HG02763 (cell line): ENCODE measurements around the gene ACIN1.
"Not testable (repeated sequence)": the region's sequence is repeated elsewhere in the genome, so short reads cannot be mapped to it uniquely, and the experiment has no call there.

Experiments used
- ATAC-seq: cut with Tn5 transposase; IDR thresholded peaks from one replicate; pipeline ENCODE4 v1.9.1; 2021; ENCODE audit warnings: mild to moderate bottlenecking, moderate library complexity; ENCODE audit not compliant: unreplicated experiment

ACIN1 gene

DNA sequence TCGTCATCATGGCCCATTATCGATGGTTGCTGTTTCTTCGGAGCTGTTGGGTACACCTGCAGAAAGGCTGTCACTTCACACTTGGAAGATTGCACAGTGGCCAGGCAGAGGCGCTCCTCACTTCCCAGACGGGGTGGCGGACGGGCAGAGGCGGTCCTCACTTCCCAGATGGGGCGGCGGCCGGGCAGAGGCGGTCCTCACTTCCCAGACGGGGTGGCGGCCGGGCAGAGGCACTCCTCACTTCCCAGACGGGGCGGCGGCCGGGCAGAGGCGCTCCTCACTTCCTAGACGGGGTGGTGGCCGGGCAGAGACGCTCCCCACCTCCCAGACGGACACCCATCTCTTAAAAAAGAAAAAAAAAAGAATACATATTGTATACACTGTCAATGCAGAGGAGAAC is 13.2 kb upstream of the ACIN1 start:
- not testable (repeated sequence) for ATAC-seq

DNA sequence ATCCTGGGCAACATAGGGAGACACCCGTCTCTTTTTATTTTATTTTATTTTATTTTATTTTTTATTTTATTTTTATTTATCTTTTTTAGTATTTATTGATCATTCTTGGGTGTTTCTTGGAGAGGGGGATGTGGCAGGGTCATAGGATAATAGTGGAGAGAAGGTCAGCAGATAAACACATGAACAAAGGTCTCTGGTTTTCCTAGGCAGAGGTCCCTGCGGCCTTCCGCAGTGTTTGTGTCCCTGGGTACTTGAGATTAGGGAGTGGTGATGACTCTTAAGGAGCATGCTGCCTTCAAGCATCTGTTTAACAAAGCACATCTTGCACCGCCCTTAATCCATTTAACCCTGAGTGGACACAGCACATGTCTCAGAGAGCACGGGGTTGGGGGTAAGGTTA is 12.7 kb upstream of the ACIN1 start:
- not testable (repeated sequence) for ATAC-seq

- ATAC-seq = no peak
These were observed 11.8 kb upstream of the ACIN1 start for GRCh38 chr14:23106747-23107045.

- ATAC-seq = no peak
These were observed 10.4 kb upstream of the ACIN1 start for GRCh38 chr14:23105348-23105824.

DNA sequence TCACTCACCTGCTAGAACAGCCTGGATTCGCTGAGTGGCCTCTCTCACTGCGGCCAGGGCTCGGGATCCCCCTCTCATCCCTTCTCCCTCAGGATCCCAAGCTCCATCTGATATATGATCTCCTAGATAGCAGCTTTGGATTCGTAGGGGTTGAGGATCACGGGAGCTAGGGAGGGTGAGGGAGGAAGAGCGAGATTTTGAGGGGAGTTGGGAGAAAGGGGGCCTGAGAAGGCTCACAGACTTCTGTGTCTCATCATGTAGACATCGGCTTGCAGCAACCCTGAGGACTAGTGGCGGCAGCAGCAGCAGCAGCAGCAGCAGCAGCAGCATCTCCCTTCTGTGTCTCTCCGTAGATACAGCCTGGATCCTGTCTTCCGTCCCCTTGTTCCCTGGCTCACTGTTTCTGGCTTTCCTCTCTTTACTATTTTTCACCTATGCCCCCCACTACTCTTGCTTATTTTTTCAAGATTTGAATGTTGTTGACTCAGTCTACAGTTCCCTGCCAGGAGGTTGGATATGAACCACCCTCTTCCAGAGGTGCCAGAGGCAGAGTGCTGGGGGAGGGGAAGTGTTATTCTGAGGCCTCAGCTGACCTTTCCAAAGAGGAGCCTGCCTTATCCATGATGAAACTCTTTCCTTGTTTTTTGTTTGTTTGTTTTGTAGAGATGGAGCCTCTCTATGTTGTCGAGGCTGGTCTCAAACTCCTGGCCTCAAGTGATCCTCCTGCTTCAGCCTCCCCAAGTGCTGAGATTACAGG is 9.8 kb upstream of the ACIN1 start, which contains the start of gene CIROP:
CIROP (minus strand) TSS at position 399 of the 757 bp plus-strand sequence; CDS start at position 330, 69 bp downstream.
- no peak for ATAC-seq

GRCh38 chr14:23104070-23104590 is 9.2 kb upstream of the ACIN1 start:
- no peak for ATAC-seq

DNA sequence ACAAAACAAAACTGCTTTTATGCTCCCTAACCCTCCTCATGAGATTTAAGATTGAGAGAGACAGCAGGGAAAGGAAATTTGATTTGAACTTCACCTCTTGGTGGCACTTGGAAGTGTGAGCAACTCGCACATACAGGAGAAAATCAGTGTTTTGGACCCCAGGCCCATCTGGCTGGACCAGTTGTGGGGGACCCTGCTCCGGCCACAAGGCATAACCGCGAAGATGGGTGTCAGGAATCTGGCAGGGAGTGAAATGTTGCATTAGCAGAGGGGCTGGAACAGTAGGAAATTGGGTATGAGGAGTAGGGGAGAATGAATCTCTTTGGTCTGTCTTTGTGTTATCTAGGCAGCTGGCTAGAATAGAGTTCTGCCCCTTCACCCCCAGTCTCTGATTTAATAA is 8.6 kb upstream of the ACIN1 start:
- ATAC-seq = no peak

DNA sequence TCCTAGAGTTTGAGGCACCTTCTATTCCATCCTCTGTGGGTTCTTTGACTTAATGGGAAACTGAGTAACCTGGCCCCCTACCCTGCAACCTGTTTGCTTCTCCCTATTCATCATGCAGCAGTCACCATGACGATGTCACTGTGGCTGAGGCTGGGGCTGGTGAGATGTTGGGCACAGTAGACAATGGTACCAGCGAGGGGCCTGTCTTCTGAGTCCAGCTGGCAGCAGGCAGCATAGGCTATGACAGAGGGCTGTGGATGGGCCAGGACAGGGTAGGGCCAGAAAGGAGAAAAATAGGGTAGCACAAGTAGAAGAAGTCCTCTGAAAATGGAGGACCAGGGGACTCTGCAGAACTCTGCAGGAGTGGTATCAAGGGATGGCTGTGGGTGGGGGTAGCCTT is 7.9 kb upstream of the ACIN1 start:
- no peak for ATAC-seq

DNA sequence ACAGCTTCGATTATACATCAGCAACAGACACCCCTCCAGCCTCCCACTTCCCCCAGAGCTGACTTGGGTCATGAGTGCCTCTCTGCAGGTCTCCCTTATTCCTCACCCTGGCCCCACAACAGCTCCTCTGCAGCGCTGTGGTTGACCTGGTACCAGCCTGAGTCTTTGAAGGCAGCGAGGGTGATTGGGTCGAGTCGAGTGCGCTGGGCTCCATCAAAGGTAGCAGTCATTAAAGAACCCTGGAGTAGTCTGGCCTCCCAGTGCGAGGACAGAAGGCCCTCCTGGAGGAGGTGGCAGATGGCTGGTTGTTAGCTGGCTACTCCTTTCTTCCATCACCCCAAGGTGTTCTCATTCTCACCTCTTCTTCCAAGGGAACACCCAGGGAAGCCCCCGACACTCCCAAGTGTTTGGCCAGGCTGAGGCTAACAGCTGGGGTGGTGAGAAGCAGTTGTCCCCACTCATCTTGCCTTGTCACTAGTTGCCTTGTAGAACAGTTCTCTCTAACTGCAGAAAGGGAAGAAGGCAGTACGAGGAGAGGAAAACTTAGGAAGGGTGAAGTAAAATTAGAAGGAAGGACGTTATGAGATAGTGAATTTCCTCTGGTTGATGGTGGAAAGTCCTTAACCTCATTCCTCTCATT is 7.2 kb upstream of the ACIN1 start:
- no peak for ATAC-seq

- ATAC-seq = no peak
These were observed 6.5 kb upstream of the ACIN1 start for GRCh38 chr14:23101213-23101970.

DNA sequence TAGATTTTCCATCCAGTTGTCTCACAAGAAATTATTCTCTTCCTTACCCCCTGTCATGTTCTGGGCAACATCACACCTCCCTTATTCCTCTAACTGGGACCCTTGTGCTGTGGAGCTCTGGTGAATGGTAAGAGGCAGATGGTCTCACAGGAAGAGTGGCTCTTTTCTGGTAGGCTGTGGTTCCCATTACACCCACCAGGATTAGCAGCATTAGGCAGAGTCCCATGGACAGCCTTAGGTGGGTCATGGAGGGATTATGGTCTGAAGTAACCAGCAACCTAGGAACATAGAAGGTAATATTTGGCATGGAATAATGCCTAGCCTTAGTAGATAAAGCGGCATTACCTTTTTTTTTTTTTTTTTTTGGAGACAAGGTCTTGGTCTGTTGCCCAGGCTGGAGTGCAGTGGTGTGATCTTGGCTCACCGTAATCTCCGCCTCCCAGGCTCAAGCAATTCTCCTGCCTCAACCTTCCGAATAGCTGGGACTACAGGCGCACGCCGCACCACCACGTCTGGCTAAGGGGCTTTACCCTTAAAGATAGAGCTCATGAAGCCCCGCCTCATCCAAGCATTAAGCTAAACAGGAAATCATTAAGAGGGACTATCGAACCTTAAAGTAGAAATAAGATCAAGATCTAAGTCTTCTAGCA is 4.4 kb upstream of the ACIN1 start:
- no peak for ATAC-seq

GRCh38 chr14:23097786-23098185 is 2.9 kb upstream of the ACIN1 start:
- ATAC-seq = no peak

DNA sequence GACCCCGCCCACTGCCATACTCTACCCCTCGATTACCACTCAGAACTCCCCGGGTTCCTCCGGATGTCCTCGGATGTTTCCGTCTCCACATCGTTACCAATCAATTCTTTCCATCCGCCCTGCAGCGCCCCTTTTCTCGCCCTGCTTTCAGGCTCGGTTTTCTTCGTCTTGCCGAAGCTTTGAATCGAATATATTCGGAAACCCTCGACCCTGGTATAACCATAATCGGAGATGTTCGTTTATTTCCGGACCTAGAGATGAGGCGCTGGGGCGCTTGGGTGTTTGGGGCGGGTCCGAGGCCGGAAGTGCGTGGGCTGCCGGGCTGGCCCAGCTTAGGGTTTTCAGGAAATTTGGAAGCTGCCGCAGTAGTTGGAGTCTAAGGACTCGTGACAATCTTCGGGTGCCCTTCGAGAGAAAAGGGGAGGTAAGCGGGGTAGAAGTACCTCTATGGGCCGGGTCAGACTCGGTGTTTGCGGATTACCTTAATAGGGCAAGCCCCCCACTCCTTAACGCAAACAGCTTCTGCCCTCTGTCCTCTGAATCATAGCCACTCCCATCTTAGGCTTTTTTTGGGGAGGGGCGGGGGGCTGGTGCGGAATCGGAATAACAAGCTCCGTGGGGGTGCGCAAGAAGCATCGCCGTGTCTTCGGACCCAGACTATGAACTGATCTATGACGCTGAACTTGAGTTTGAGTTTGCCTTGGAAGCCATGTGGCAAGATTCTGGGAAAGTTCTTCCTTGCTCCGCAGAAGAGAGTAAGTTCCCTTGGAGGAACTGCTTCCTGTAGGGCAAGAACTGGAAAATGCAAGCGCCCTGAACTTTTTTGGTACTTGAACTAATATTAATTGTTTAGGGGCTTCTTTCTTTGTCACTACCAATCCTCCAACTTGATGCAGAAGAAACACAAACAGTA is 516 bp upstream of the ACIN1 start, which contains the start of gene C14orf119:
C14orf119 (plus strand) TSS at position 310 of the 913 bp plus-strand sequence. CDS start 2,154 bp downstream, outside the sequence.
- ATAC-seq = peak; percentile 89

- ATAC-seq = no peak
These were observed 808 bp downstream of the ACIN1 start for GRCh38 chr14:23093991-23094665.

DNA sequence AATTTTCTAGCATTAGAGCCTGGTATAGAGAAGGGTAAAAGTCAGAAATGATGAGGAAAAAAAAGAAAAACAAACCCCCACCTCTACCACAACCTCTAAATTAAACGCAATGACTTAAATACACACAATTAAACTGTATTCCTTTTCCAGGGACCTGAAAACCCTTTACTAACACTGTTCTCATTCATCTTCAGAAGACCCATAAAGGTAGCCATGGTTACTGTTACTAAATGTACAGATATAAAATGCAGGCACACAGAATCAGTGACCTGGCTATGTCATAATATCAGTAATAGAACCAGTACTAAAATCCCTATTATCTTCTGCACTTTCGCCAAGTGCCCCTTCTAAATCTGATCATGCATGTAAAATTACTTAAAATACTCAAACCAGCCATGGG is 1.4 kb downstream of the ACIN1 start:
- no peak for ATAC-seq

- no peak for ATAC-seq
These were observed 1.8 kb downstream of the ACIN1 start for GRCh38 chr14:23093104-23093503.

GRCh38 chr14:23091294-23092225 is 3.4 kb downstream of the ACIN1 start:
- no peak for ATAC-seq

DNA sequence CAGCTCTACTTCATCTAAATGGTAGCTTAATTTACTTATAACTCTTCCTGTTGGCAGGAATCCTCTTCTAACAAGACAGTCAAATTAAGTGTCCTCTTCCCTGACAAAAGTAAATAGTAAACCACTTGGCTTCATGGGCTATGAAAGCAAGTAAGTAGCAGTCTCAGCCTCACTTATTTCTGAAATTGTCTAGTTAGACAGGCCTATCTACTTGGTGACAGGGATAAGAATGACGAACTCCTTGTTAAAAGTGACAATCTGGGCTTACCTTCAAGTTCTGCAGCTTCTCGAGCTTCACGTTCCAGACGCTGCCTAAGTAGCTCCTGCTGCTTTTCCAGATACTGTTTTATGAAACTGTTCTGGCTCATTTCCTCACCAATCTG is 4.7 kb downstream of the ACIN1 start:
- no peak for ATAC-seq
